ENCODE results near the gene TGM6.

Gene TGM6

DNA sequence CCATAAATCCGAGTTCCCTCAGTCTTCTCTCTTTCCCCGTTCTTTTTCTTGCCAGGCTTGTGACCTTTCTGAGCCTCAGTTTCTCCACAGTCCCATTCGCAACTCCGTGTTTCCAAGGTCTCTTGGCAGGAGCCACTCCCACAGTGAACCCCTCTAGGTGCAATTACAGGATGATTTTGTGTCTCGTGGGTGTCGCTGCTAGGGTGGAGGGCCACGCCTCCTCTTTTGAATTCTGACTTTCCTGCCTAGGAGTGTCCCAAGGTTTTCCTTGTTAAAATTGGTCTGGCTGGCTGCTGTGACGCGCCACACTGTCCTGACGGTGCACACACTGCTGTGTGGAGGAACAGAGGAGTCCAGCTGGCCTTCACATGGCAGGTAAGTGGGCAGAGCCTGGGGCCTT is at the start of gene TGM6:
TSS of gene TGM6 (plus strand) at position 301 of the 400 bp plus-strand sequence. CDS start at position 369, 68 bp downstream.
- H3K4me3 Mint-ChIP-seq: peak within 1 kb of the TSS in 1 of 2 donors; percentile 6
- ATAC-seq: no peak
- no peaks in the 10 kb centered on the region for H3K9me3 Mint-ChIP-seq
- no peak for DNase-seq
- peaks cover 38% of the 10 kb centered on the region for H3K4me1 Mint-ChIP-seq
- peaks cover 83% of the 10 kb centered on the region for H3K27me3 Mint-ChIP-seq
- no peak within 1 kb of the TSS for H3K27ac Mint-ChIP-seq

DNA sequence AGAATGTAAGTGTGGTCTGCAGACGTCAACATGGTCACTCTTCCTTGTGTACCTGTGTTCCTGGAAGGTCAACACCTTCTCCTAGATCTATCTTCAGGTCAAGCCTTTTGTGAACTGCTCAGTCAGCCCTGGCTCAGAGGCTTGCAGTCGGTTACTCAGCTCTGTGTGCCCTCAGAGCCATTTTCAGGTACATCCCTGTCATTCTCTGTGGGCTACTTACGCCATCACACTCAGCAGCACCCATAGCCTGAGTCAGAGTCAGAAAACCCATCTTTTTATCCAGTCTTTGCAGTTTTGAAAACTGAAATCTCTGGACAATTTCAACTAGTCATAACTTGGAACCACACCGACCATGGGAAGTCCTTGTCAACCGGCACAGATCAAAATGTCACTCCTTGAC is 49.6 kb upstream of the TGM6 start:
- no peak overlapping the region for H3K27ac Mint-ChIP-seq

DNA sequence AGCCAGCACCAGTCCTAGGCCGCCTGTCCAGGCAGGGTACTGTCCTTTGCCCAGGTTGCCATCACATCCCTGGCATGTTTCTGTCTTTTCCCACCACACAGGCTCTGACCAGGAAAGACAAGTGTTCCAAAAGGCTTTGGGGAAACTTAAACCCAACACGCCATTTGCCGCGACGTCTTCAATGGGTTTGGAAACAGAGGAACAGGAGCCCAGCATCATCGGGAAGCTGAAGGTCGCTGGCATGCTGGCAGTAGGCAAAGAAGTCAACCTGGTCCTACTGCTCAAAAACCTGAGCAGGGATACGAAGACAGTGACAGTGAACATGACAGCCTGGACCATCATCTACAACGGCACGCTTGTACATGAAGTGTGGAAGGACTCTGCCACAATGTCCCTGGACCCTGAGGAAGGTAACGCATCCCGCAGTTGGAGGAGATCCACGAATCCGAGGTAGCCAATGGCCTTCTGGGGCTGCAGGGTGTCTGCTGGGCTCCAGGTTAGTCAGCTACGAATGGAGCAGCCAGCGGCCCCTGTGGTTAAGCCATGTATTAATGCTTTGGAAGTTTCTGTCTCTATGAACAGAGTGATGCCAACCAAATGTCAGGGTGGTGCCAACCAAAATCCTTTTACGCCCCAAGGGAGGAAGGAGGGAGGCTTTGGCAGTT is 48.7 kb upstream of the TGM6 start:
- H3K4me3 Mint-ChIP-seq: no peak overlapping the region
- peaks cover 8% of the 10 kb centered on the region for H3K27me3 Mint-ChIP-seq
- DNase-seq (no peak), ATAC-seq (no peak)
- no peaks in the 10 kb centered on the region for H3K4me1 Mint-ChIP-seq
- no peak overlapping the region for H3K27ac Mint-ChIP-seq
- no peaks in the 10 kb centered on the region for H3K9me3 Mint-ChIP-seq

More for the DNA sequence above, 49.6 kb upstream of the TGM6 start:
- Mint-ChIP-seq H3K27me3 (peaks cover 14% of the 10 kb centered on the region), H3K4me1 (no peaks in the 10 kb centered on the region), H3K4me3 (no peak overlapping the region), H3K9me3 (no peaks in the 10 kb centered on the region)
- DNase-seq: no peak
- no peak for ATAC-seq

DNA sequence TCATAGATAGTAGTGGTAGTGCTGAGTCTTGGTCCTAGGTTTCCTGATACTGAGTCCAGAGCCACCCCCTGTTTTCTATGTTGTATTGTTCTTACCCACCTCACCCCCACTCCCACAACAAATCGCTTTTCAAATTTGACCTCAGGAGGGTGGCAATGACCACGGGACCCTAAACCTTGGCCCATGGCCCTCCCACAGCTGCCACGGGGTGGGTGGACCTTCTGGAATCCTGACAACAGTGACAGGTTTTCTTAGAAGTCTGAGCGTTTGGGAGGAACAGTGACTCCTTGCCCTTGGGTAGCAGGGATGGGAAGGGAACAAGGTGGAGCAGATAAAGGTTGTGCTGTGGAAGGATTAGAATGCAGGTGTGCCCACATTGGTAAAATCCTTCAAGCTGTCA is 48.0 kb upstream of the TGM6 start:
- Mint-ChIP-seq H3K27me3 (peaks cover 2% of the 10 kb centered on the region), H3K4me1 (no peaks in the 10 kb centered on the region), H3K9me3 (no peaks in the 10 kb centered on the region), H3K27ac (no peak overlapping the region), H3K4me3 (no peak overlapping the region)
- no peak for DNase-seq
- ATAC-seq: no peak

DNA sequence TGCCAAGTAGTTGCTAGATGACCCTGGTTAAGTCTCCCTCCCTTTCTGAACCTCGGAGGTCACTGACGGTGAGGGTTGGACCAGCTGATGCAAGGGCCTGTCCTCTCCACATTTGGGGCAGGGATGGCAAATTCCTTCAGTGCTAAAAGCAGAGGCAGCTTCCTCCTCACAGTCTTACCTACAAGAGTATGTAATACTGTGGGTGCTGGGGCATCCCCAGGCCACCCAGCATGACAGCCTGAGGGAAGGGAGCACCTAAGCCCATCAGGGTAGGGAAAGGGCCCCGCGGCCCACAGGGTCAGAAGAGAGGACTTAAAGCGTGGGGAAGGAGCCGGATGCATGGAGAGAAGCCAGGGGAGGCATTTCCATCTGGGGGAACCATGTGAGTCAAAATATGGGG is 46.9 kb upstream of the TGM6 start:
- DNase-seq (no peak), ATAC-seq (no peak)
- Mint-ChIP-seq H3K27me3 (peaks cover 3% of the 10 kb centered on the region), H3K4me3 (no peak overlapping the region), H3K9me3 (no peaks in the 10 kb centered on the region), H3K27ac (peak overlapping the region in 1 of 2 donors; percentile 5), H3K4me1 (no peaks in the 10 kb centered on the region)

DNA sequence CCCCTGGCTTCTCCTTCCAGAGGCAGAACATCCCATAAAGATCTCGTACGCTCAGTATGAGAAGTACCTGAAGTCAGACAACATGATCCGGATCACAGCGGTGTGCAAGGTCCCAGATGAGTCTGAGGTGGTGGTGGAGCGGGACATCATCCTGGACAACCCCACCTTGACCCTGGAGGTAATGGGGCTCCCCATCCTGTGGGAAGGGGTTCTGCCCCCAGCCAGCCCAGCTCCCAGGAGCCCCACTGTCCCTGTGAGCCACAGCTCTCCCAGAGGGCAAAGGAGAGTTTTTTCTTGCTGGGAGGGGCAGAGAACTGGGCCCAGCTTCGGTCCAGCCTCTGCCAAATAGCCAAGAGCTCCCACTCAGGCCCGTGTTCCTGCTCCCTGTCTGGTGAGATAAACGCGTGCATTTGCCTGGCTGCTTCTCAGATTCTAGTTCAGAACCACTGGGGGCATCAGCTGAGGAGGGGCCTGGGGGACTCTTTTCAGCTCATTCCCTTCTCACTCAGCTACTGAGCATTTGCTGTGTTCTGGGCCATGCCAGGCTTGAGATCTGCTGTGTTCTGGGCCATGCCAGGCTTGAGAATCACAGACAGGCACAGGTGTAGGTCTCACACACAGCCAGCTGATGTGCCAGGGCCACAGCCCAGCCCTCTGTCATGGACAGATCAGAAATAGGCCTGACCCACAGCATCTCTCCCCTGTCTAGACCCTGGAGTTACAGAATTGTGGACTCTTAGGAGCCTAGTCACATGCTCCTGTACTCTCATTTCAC is 45.4 kb upstream of the TGM6 start:
- H3K27ac Mint-ChIP-seq: peak overlapping the region; percentile 25 to 73
- no peaks in the 10 kb centered on the region for H3K9me3 Mint-ChIP-seq
- DNase-seq: no peak
- H3K27me3 Mint-ChIP-seq: peaks cover 10% of the 10 kb centered on the region
- no peaks in the 10 kb centered on the region for H3K4me1 Mint-ChIP-seq
- H3K4me3 Mint-ChIP-seq: no peak overlapping the region
- ATAC-seq: no peak

DNA sequence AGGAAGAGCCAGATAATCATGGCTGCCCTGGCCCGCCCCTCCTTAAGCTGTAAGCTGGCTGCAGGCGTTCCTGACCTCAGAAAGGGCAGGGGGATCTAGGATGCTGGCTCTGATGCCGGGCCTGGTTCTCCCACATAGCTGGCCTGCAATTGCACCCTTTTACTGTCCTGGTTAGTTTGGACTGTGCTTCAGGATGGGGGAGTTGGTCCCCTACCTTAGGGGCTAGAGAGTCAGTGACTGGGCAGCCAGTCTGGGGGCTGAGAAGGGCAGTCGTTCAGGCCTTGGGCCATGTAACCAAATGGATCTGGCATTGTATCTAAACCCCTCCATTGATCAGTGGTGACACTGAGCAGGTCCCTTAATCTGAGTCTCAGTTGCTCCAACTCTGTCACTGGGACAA is 44.2 kb upstream of the TGM6 start:
- DNase-seq: no peak
- no peak for ATAC-seq
- Mint-ChIP-seq H3K27me3 (peaks cover 17% of the 10 kb centered on the region), H3K9me3 (no peaks in the 10 kb centered on the region), H3K4me1 (no peaks in the 10 kb centered on the region), H3K27ac (peak overlapping the region; percentile 34 to 76), H3K4me3 (no peak overlapping the region)

DNA sequence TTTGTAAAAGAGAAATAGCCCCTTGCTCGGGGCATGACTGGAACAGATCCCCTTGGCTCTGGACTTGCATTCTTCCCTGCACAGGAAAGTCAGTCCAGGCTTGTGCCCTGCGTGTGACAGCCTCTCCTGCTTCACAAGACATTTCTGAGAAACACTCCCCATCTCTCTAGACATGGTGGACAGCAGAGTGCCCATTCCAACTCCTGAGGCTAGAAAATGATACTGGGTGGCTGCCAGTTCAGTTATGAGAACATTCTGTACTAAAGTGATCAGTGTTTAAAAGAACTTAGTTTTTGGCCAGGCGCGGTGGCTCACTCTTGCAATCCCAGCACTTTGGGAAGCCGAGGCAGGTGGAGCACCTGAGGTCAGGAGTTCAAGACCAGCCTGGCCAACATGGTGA is 43.6 kb upstream of the TGM6 start:
- Mint-ChIP-seq H3K4me3 (no peak overlapping the region), H3K4me1 (no peaks in the 10 kb centered on the region), H3K27me3 (peaks cover 17% of the 10 kb centered on the region), H3K27ac (peak overlapping the region in 1 of 2 donors; percentile 5), H3K9me3 (no peaks in the 10 kb centered on the region)
- DNase-seq: no peak
- ATAC-seq: no peak

DNA sequence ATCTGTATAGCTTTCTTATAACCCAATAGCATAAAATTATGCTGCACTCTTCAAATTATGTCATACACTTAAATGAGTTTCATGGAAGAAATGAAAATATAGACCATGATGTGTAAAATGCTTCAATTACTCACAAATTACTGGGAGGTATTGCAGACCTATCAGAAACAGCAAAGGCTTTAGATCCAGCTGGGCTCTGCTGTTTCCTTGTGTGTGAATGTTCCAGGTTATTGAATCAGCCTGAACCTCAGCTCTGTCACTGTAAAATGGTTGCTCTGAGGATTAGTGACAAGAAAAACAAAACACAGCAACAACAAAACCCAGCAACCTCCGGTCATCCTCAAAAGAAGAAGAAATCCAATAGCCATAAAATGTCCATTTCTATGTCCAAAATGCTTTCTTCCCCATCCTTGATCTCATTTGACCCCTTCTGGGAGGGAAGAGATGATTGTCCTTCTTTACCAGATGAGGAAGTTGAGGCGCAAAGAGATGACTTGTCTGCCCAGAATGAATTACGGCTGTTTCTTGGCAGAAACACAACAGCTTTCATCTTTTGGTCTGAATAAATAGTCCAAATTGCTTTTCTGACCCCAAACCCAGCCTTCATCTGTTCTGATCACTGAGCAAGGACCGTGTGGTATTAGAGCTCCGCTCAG is 42.2 kb upstream of the TGM6 start:
- peaks cover 17% of the 10 kb centered on the region for H3K27me3 Mint-ChIP-seq
- no peak for ATAC-seq
- H3K27ac Mint-ChIP-seq: no peak overlapping the region
- H3K4me3 Mint-ChIP-seq: no peak overlapping the region
- no peaks in the 10 kb centered on the region for H3K4me1 Mint-ChIP-seq
- no peaks in the 10 kb centered on the region for H3K9me3 Mint-ChIP-seq
- no peak for DNase-seq

DNA sequence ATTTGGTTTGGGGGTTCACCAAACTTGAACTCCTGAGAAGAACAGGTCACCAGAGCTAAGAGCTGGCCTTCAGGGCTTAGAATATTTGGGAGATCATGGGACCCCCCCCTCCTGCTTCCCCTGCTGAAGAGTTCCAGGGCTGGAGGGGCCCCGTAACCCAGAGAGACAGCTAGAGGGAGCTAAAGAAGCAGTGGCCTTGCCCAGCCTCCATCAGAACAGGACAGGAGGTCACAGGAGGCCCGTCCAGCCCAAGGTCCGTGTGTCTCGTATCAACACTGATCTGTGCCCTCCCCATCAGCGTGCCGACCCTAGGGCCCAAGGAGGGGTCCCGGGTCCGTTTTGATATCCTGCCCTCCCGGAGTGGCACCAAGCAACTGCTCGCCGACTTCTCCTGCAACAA is 40.6 kb upstream of the TGM6 start:
- Mint-ChIP-seq H3K4me3 (no peak overlapping the region), H3K27ac (no peak overlapping the region), H3K4me1 (no peaks in the 10 kb centered on the region), H3K9me3 (no peaks in the 10 kb centered on the region), H3K27me3 (peaks cover 17% of the 10 kb centered on the region)
- ATAC-seq: no peak
- DNase-seq: no peak

DNA sequence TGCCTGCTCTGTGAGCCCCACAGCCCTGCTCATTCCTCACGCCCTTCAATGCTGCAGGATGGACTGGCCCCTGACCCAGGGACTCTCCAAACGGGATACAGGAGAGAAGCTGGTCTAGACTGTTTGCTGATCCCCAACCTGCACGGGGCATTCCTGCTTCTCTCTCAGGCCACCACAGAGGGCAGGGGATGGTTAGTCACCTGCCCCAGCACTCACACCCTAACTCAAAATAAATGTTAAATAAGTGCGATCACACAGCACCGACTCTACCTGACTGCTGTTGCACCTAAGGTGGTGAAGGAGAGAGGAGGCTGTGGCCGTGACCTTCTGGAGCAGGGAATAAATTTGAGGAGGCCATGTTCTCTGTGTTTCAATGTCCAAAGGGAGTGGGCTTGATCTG is 39.9 kb upstream of the TGM6 start:
- Mint-ChIP-seq H3K4me3 (no peak overlapping the region), H3K9me3 (no peaks in the 10 kb centered on the region), H3K27me3 (peaks cover 17% of the 10 kb centered on the region), H3K4me1 (no peaks in the 10 kb centered on the region), H3K27ac (no peak overlapping the region)
- no peak for DNase-seq
- no peak for ATAC-seq

DNA sequence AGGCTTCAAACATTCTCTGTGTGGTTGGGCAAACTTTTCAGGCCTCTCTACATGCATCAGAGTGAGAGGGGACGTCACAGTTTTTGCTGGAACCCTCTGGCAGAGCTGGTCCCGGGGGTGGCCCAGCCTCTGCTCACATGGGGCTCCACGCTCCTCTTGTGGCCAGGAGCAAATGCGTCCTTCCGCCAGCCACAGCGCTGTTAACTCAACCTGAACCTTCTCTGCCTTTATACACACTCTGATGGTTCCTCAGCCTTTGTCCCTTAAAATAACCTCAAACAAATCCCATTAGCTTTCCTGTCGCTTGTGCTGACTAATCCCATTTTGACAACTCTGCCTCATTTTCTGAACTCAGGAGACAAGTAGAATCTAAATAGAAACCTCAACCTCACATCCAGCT is 39.4 kb upstream of the TGM6 start:
- H3K27ac Mint-ChIP-seq: peak overlapping the region in 1 of 2 donors; percentile 34
- no peaks in the 10 kb centered on the region for H3K9me3 Mint-ChIP-seq
- H3K4me3 Mint-ChIP-seq: no peak overlapping the region
- ATAC-seq (no peak), DNase-seq (no peak)
- peaks cover 17% of the 10 kb centered on the region for H3K27me3 Mint-ChIP-seq
- H3K4me1 Mint-ChIP-seq: no peaks in the 10 kb centered on the region

DNA sequence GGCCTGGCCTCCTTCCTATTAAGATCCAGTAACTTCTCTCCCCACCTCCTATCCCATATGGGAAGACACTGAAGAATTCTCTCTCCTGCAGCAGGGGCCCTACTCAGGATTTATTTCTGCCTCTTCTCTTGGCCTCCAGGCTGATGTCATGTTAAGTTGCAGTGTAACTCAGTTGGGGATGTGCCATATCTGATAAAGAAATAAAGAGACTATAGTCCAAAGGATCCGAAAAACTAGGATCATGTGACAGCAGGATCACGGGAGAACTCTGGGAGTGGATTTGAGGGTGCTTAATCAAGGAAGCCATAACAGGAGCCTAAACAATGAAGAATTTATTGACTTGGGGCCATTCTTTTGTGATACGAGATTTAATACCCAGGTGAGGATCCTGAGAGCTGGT is 38.5 kb upstream of the TGM6 start:
- DNase-seq (no peak), ATAC-seq (no peak)
- Mint-ChIP-seq H3K4me3 (no peak overlapping the region), H3K9me3 (no peaks in the 10 kb centered on the region), H3K4me1 (no peaks in the 10 kb centered on the region), H3K27ac (peak overlapping the region in 1 of 2 donors; percentile 54), H3K27me3 (peaks cover 18% of the 10 kb centered on the region)

DNA sequence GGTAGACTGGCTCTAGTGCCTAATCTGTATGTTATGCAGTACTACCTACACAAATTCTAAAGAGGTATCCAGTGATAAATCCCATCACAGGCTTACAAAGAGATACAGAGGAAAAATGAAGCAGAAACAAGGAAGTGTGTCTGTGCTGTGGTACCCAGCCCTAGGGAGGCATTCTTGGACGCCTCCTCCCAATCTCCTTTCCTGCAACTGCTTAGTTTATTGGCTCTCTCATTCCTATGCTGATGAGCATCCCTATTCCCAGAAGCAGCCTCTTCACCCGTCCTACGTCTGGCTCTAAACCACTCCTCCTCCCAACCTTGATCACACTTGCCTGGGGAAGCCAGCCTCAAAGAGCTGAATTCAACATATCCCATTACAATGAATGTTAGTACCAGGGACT is 34.5 kb upstream of the TGM6 start:
- H3K4me1 Mint-ChIP-seq: no peaks in the 10 kb centered on the region
- no peak overlapping the region for H3K27ac Mint-ChIP-seq
- H3K27me3 Mint-ChIP-seq: peaks cover 21% of the 10 kb centered on the region
- no peaks in the 10 kb centered on the region for H3K9me3 Mint-ChIP-seq
- DNase-seq (no peak), ATAC-seq (no peak)
- no peak overlapping the region for H3K4me3 Mint-ChIP-seq

DNA sequence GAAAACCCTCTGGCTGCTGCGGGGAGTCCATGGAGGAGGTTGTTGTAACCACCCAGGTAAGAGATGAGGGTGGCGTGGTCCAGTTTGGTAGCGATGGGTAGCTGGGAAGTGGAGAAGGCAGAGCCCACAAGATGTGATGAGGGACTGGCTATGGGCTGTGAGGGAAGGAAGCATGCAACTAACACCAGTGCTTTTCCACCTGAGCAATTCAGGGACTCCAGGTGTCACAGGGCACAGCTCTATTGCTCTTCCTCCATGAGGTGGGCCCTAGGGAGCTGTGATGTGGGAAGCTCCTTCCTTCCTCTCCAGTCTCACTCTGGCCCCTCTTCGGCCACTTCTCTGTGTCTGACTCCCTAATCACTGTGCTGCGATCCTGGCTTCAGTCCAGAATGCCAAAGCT is 32.4 kb upstream of the TGM6 start:
- ATAC-seq: no peak
- Mint-ChIP-seq H3K27ac (no peak overlapping the region), H3K4me1 (no peaks in the 10 kb centered on the region), H3K4me3 (no peak overlapping the region), H3K9me3 (no peaks in the 10 kb centered on the region), H3K27me3 (peaks cover 26% of the 10 kb centered on the region)
- DNase-seq: no peak

DNA sequence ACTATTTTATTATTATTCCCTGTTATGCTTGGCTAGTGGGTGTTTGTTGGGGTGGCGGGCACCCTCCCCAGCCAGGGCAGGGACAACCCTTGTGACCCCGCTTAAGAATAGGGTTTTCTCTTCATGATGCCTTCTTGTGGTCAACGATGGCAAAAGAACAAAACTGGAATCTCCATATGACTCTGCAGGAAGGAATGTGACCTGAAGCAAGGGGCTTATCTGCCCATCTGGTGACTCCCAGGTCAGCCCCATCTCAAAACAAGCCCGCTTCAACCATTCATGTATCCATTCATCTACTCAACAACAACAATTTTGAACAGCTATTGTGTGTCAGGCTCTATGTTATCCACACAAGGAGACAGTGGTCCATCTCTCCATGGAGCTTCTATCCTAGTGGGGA is 30.9 kb upstream of the TGM6 start:
- no peak for ATAC-seq
- H3K4me3 Mint-ChIP-seq: no peak overlapping the region
- no peak for DNase-seq

More for the DNA sequence above, 30.9 kb upstream of the TGM6 start:
- no peaks in the 10 kb centered on the region for H3K4me1 Mint-ChIP-seq
- H3K9me3 Mint-ChIP-seq: no peaks in the 10 kb centered on the region
- peaks cover 35% of the 10 kb centered on the region for H3K27me3 Mint-ChIP-seq
- no peak overlapping the region for H3K27ac Mint-ChIP-seq
